Smooth muscle cell (in vitro differentiated cells): ENCODE results near the gene KCNIP4. TPM values are rescaled to one million over a fixed set of nuclear protein-coding genes. Genes with fewer than 3 reads are reported as not detected.

Experiments used
- DNase-seq: peaks from one replicate; lab custom pipeline; 2025; ENCODE audit not compliant: unreplicated experiment; lab: John Stamatoyannopoulos, UW
- H2AFZ ChIP-seq: fragments of 200-600 bp; sonication (generic); 2 replicates; pipeline ENCODE4 v1.6.0; 2016; ENCODE audit warnings: antibody characterized with exemption, low read depth, mild to moderate bottlenecking
- H3F3A ChIP-seq: fragments of 200-600 bp; sonication (generic); 2 replicates; pipeline ENCODE4 v1.6.0; 2017; ENCODE audit warnings: antibody characterized with exemption, low read depth
- H3K27ac ChIP-seq: fragments of 200-600 bp; sonication (generic); 2 replicates; pipeline ENCODE4 v1.5.1; 2016; ENCODE audit warnings: low read depth, mild to moderate bottlenecking
- H3K27me3 ChIP-seq: fragments of 200-600 bp; sonication (generic); 2 replicates; pipeline ENCODE4 v1.6.1; 2016; ENCODE audit warnings: low read depth, mild to moderate bottlenecking
- H3K36me3 ChIP-seq: fragments of 200-600 bp; sonication (generic); 2 replicates; pipeline ENCODE4 v1.5.1; 2016; ENCODE audit warnings: low read depth
- H3K4me1 ChIP-seq: fragments of 200-600 bp; sonication (generic); 2 replicates; pipeline ENCODE4 v1.5.1; 2016; ENCODE audit warnings: low read depth
- H3K4me2 ChIP-seq: fragments of 200-600 bp; sonication (generic); 2 replicates; pipeline ENCODE4 v1.6.0; 2016; ENCODE audit warnings: mild to moderate bottlenecking
- H3K4me3 ChIP-seq: fragments of 200-600 bp; sonication (generic); 2 replicates; pipeline ENCODE4 v1.5.1; 2016; ENCODE audit warnings: mild to moderate bottlenecking
- H3K79me2 ChIP-seq: fragments of 200-600 bp; sonication (generic); 2 replicates; pipeline ENCODE4 v1.6.0; 2016; ENCODE audit warnings: low read depth, mild to moderate bottlenecking
- H3K9ac ChIP-seq: fragments of 200-600 bp; sonication (generic); 2 replicates; pipeline ENCODE4 v1.6.0; 2016; ENCODE audit warnings: low read depth
- H3K9me3 ChIP-seq: fragments of 200-600 bp; sonication (generic); replicated peaks from 2 replicates; pipeline ENCODE4 v1.5.1; 2016; ENCODE audit warnings: low read depth
- H4K20me1 ChIP-seq: fragments of 200-600 bp; sonication (generic); 2 replicates; pipeline ENCODE4 v1.6.0; 2016; ENCODE audit warnings: low read depth
- WGBS: methylation state at CpG from one replicate; pipeline ENCODE4 v1.1.7; 2016; ENCODE audit warnings: low lambda C conversion rate; 5-methylcytosine and 5-hydroxymethylcytosine counted together
- polyA plus RNA-seq: library from polyadenylated mRNA; unstranded; fragments of >200 nt; fragmentation: Nextera tagmentation; extraction: Ambion mirVana; gene quantifications from 2 replicates; pipeline ENCODE4 v1.2.1, GENCODE V29; 2016
- total RNA-seq: library from RNA; depleted of rRNA; stranded (reverse); fragments of >200 nt; gene quantifications from 2 replicates; pipeline ENCODE4 v1.2.3, GENCODE V29; 2014
- TF ChIP-seq, protein P1 (sequence below): fragments of 200-600 bp; sonication (generic); IDR thresholded peaks from 2 replicates; pipeline ENCODE4 v1.5.1; 2017; ENCODE audit warnings: borderline replicate concordance, mild to moderate bottlenecking, antibody characterized with exemption; ENCODE audit not compliant: insufficient read depth, poor library complexity, severe bottlenecking

KCNIP4 gene
- total and polyA plus RNA-seq, 2 experiments from 2014 or later: 0.07 TPM; not detected in 1

DNA sequence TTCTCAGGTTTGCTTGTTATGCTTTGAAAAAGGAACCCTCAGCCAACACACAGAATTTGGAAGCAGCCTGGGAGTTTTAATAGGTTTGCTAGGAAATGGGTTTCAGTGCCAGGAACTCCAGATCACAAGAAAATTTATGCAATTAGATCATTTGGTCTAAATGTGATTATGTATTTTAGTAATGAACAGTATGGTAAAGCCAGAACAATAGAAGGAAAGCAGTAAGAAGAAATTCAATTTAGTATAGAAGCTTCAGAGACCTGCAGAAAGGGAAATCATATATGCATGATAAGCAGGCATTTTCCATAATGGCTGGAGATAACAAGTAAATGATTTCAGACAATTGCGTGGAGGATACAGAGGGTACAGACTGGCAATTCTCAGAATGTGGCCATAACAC, 184.7 kb downstream of the KCNIP4 start:
- Histone ChIP-seq H3K4me2 (no peak overlapping the region), H3K4me1 (no peaks in the 10 kb centered on the region), H3K27ac (no peak overlapping the region), H3K9me3 (no peaks in the 10 kb centered on the region), H3K4me3 (no peak overlapping the region), H3K27me3 (no peaks in the 10 kb centered on the region), H3K36me3 (no peaks in the 10 kb centered on the region), H3K79me2 (no peaks in the 10 kb centered on the region), H4K20me1 (no peaks in the 10 kb centered on the region), H3K9ac (no peak overlapping the region), H2AFZ (no peak overlapping the region), H3F3A (no peaks in the 10 kb centered on the region)
- TF ChIP-seq, protein P1, sequence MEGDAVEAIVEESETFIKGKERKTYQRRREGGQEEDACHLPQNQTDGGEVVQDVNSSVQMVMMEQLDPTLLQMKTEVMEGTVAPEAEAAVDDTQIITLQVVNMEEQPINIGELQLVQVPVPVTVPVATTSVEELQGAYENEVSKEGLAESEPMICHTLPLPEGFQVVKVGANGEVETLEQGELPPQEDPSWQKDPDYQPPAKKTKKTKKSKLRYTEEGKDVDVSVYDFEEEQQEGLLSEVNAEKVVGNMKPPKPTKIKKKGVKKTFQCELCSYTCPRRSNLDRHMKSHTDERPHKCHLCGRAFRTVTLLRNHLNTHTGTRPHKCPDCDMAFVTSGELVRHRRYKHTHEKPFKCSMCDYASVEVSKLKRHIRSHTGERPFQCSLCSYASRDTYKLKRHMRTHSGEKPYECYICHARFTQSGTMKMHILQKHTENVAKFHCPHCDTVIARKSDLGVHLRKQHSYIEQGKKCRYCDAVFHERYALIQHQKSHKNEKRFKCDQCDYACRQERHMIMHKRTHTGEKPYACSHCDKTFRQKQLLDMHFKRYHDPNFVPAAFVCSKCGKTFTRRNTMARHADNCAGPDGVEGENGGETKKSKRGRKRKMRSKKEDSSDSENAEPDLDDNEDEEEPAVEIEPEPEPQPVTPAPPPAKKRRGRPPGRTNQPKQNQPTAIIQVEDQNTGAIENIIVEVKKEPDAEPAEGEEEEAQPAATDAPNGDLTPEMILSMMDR: no peak
- 91% methylated on average over 1 of the region's 1 CpG for WGBS
- DNase-seq: no peak

DNA sequence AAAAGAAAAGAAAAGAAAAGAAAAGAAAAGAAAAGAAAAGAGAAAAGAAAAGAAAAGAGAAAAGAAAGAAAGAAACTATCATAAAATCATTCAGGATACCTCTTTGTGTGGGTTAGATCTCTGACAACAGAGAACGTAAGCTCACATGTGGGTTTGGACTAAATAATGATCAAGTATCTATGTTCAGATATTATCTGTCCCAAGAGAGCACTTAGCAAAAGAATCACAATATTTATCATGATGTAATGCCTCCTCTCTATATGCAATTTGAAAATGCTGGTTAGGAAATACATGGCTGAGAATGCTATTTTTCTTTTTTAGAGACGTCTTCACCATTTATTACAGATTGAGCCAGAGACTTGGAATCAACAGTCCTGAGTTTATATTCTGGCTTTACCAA, 191.3 kb downstream of the KCNIP4 start:
- Histone ChIP-seq H3K36me3 (no peaks in the 10 kb centered on the region), H3K9me3 (no peaks in the 10 kb centered on the region), H3K9ac (no peak overlapping the region), H4K20me1 (no peaks in the 10 kb centered on the region), H2AFZ (no peak overlapping the region), H3K27me3 (no peaks in the 10 kb centered on the region), H3F3A (no peaks in the 10 kb centered on the region), H3K4me3 (no peak overlapping the region), H3K27ac (no peak overlapping the region), H3K4me1 (no peaks in the 10 kb centered on the region), H3K4me2 (no peak overlapping the region), H3K79me2 (no peaks in the 10 kb centered on the region)
- 90% methylated on average over 2 of the region's 2 CpGs for WGBS
- TF ChIP-seq, protein P1: no peak
- DNase-seq: no peak

DNA sequence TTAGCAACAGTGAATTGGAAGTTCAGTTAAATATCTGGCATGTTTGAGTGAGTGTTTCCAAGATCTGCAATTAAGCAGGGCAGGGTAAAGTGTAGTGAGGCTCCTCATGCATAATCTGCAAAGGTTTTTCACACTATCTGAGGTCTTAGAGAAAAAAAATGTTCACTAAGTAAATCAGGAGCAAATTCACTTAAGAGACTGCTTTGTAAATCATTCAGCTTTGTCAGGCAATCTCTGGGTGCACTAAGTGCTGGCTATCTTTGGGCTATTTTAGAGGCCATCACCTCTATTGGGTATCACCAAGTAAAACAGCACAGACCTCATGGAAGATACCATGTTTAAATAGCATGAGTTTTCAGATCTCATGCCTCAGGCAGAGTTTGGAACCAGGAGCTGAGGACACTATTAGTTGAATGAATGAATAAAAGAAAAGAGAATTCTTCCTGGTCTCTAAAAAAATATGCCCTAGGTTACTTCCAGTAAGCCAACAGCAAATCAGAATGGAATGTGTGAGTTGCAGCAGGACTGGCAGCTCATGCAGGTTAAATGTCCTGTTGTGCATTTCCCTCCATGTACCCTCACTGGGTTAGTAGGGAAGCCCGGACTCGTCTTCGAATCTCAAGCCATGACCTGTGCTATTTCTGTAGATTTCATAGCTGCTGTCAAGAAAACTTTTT, 195.3 kb downstream of the KCNIP4 start:
- TF ChIP-seq, protein P1: no peak
- Histone ChIP-seq H2AFZ (no peak overlapping the region), H3K4me2 (no peak overlapping the region), H3K4me1 (no peaks in the 10 kb centered on the region), H3K9ac (no peak overlapping the region), H3K27ac (no peak overlapping the region), H3K36me3 (no peaks in the 10 kb centered on the region), H3K79me2 (no peaks in the 10 kb centered on the region), H3K4me3 (no peak overlapping the region), H3K27me3 (no peaks in the 10 kb centered on the region), H3F3A (no peaks in the 10 kb centered on the region), H3K9me3 (no peaks in the 10 kb centered on the region), H4K20me1 (no peaks in the 10 kb centered on the region)
- DNase-seq: no peak
- WGBS: 85% methylated on average over 3 of the region's 3 CpGs

DNA sequence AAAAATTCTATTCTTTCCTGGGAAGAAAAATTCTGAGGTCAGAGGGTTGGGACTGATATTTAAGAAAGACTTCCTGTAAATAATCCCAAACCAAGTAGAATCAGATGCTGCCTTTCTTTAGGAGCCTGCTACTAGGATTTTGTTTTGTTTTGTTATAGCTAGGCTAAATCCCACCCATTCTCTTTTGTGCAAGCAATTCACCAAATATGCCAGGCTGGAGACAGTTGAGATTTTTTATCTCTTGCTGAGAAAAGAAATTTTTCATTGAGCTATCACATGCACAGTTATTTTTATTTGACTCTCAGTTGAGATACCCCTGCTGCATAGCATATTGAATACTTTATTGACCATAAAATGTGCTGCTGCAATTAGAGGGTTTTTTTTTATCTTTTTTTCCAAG, 196.0 kb downstream of the KCNIP4 start:
- TF ChIP-seq, protein P1: no peak
- Histone ChIP-seq H3K4me2 (no peak overlapping the region), H3K4me1 (no peaks in the 10 kb centered on the region), H3K27me3 (no peaks in the 10 kb centered on the region), H3K36me3 (no peaks in the 10 kb centered on the region), H3F3A (no peaks in the 10 kb centered on the region), H4K20me1 (no peaks in the 10 kb centered on the region), H2AFZ (no peak overlapping the region), H3K27ac (no peak overlapping the region), H3K4me3 (no peak overlapping the region), H3K9me3 (no peaks in the 10 kb centered on the region), H3K79me2 (no peaks in the 10 kb centered on the region), H3K9ac (no peak overlapping the region)
- DNase-seq: no peak
